ENCODE results near the gene SRPRB. TPM values are rescaled to one million over a fixed set of nuclear protein-coding genes. Genes with fewer than 3 reads are reported as not detected.

Gene SRPRB
- total RNA-seq, 1 donor from 2014 or later, result 22.9 TPM

DNA sequence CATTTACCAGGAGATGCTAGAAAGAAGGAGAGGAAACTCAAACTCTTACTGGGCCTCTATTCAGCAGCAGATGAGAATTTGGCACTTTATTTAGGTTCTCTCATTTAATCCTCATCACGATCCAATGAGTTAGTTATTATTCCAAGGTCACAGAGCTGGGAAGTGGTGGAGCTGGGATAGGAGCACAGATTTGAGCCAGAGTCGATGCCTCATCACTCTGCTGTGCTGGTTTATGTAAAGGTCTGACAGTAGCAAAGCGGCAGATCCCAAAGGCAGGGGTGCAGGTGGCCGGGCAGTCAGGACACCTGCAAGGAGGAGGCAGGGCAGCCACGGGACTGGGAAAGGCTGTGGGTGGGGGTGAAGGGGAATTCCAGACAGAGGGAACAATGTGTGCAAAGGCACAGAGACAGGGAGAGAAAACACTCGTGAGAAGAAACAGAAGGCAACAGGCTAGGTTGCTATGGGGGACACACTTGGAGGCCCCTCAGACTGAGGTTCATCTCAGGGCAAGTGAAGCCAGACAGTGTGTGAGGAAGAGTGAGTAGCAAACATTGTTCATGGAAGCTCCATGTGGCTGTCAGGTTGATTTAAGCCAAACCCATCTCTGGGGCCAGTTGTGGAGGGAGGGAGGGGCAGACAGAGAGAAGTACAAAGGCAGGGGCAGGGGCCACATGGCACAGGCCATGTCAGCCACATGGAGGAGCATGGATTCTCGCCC lies 63.3 kb downstream of the SRPRB start:
- H3K9me3 Mint-ChIP-seq (ENCODE audit: unreplicated experiment), result no peaks in the 10 kb centered on the region
- H3K27me3 Mint-ChIP-seq (ENCODE audit: unreplicated experiment), result no peaks in the 10 kb centered on the region
- no peak overlapping the region for H3K4me3 Mint-ChIP-seq (ENCODE audit: unreplicated experiment)
- DNase-seq (ENCODE audit: low spot score), result no peak
- H3K4me1 Mint-ChIP-seq (ENCODE audit: unreplicated experiment), result no peaks in the 10 kb centered on the region
- H3K36me3 Mint-ChIP-seq (ENCODE audit: low read depth, unreplicated experiment), result no peaks in the 10 kb centered on the region
- H3K27ac Mint-ChIP-seq (ENCODE audit: unreplicated experiment), result no peak overlapping the region
- TF ChIP-seq, protein P1, sequence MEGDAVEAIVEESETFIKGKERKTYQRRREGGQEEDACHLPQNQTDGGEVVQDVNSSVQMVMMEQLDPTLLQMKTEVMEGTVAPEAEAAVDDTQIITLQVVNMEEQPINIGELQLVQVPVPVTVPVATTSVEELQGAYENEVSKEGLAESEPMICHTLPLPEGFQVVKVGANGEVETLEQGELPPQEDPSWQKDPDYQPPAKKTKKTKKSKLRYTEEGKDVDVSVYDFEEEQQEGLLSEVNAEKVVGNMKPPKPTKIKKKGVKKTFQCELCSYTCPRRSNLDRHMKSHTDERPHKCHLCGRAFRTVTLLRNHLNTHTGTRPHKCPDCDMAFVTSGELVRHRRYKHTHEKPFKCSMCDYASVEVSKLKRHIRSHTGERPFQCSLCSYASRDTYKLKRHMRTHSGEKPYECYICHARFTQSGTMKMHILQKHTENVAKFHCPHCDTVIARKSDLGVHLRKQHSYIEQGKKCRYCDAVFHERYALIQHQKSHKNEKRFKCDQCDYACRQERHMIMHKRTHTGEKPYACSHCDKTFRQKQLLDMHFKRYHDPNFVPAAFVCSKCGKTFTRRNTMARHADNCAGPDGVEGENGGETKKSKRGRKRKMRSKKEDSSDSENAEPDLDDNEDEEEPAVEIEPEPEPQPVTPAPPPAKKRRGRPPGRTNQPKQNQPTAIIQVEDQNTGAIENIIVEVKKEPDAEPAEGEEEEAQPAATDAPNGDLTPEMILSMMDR (IDR thresholded peaks at IDR 0.05; ENCODE audit: unreplicated experiment), result no peak

DNA sequence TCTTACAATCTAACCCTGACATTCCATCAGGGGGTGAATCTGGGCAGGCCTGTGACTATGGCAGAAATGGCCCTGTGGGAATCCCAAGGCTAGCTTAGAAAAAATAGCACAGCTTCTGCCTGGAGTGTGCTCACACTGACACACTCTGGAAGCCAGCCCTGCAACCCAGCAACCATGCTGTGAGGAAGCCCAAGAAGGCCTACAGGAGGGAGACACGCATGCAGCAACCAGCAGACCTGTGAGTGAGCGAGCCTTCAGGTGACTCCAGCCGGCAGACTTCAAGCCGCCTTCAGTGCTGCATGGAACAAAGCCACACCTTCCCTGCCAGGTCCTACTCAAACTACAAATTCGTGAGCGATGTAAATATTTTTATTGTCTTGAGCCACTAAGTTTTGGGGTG lies 64.0 kb downstream of the SRPRB start:
- DNase-seq (ENCODE audit: low spot score), result no peak
- Mint-ChIP-seq H3K36me3 (ENCODE audit: low read depth, unreplicated experiment) (no peaks in the 10 kb centered on the region), H3K27ac (ENCODE audit: unreplicated experiment) (no peak overlapping the region), H3K4me3 (ENCODE audit: unreplicated experiment) (no peak overlapping the region), H3K4me1 (ENCODE audit: unreplicated experiment) (no peaks in the 10 kb centered on the region), H3K27me3 (ENCODE audit: unreplicated experiment) (no peaks in the 10 kb centered on the region), H3K9me3 (ENCODE audit: unreplicated experiment) (no peaks in the 10 kb centered on the region)
- TF ChIP-seq, protein P1 (IDR thresholded peaks at IDR 0.05; ENCODE audit: unreplicated experiment), result no peak

DNA sequence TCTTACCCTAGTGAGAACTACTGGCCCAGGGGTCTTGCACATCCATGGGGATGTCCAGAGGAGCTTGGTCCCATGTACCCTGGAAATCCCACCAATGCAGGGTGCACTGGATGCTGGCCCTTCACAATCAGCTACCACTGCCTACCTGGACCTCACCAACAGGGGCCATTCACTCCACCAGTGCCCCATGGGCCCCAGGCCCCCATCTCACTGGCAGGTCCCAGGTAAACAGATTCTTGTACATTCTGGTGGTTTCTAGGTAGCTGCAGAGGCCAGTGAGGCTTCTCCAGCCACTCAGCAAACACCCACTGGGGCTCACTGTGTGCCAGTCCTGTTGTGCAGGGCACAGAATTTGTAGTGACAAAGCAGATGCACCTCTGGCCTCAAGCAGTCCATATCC lies 65.2 kb downstream of the SRPRB start:
- Mint-ChIP-seq H3K4me3 (ENCODE audit: unreplicated experiment) (no peak overlapping the region), H3K9me3 (ENCODE audit: unreplicated experiment) (no peaks in the 10 kb centered on the region), H3K36me3 (ENCODE audit: low read depth, unreplicated experiment) (no peaks in the 10 kb centered on the region), H3K27ac (ENCODE audit: unreplicated experiment) (no peak overlapping the region), H3K4me1 (ENCODE audit: unreplicated experiment) (no peaks in the 10 kb centered on the region), H3K27me3 (ENCODE audit: unreplicated experiment) (no peaks in the 10 kb centered on the region)
- no peak for DNase-seq (ENCODE audit: low spot score)
- TF ChIP-seq, protein P1 (IDR thresholded peaks at IDR 0.05; ENCODE audit: unreplicated experiment), result no peak

Other genes starting within 250 kb of the SRPRB start
- 144 TPM for gene CDV3, start 232.1 kb upstream of the SRPRB start, total RNA-seq (ENCODE audit: unreplicated experiment)
- 43.2 TPM for gene TOPBP1, start 143.9 kb upstream of the SRPRB start, total RNA-seq (ENCODE audit: unreplicated experiment)
- gene TF, start 59.4 kb upstream of the SRPRB start, total RNA-seq (ENCODE audit: unreplicated experiment), result 3.9 TPM
- gene RAB6B, start 90.1 kb downstream of the SRPRB start, total RNA-seq (ENCODE audit: unreplicated experiment), result 3.9 TPM
- 3.8 TPM for gene SLCO2A1, start 224.1 kb downstream of the SRPRB start, total RNA-seq (ENCODE audit: unreplicated experiment)